NT2/D1 (cell line): Measurements from ENCODE around the gene BSN.

Experiments
- DNase-seq: peaks from one replicate; pipeline ENCODE4 v3.0.0-alpha.2; 2011; ENCODE audit warnings: low read depth, low spot score
- H3K27me3 ChIP-seq: 2 replicates; pipeline ENCODE4 v1.6.0; 2011; ENCODE audit warnings: mild to moderate bottlenecking; ENCODE audit not compliant: insufficient read length, insufficient read depth
- H3K36me3 ChIP-seq: 2 replicates; pipeline ENCODE4 v1.6.1; 2011; ENCODE audit warnings: mild to moderate bottlenecking, low read length, mixed read lengths; ENCODE audit not compliant: insufficient read depth, insufficient read length
- H3K4me1 ChIP-seq: 2 replicates; pipeline ENCODE4 v1.5.1; 2011; ENCODE audit not compliant: insufficient read depth, insufficient read length
- H3K4me3 ChIP-seq: 2 replicates; pipeline ENCODE4 v1.5.1; 2011; ENCODE audit warnings: low read depth; ENCODE audit not compliant: insufficient read length
- H3K9ac ChIP-seq: 2 replicates; pipeline ENCODE4 v1.6.0; 2011; ENCODE audit warnings: low read depth; ENCODE audit not compliant: insufficient read length
- H3K9me3 ChIP-seq: 2 replicates; pipeline ENCODE4 v1.5.1; 2011; ENCODE audit warnings: mild to moderate bottlenecking, low read length; ENCODE audit not compliant: insufficient read depth
- SUZ12 ChIP-seq: IDR thresholded peaks from 2 replicates; pipeline ENCODE4 v1.6.1; 2011; ENCODE audit not compliant: insufficient read length, insufficient read depth; ENCODE audit errors: extremely low read depth
- YY1 ChIP-seq: IDR thresholded peaks from 2 replicates; pipeline ENCODE4 v1.6.1; 2011; ENCODE audit not compliant: insufficient read length, insufficient read depth
- ZNF274 ChIP-seq: IDR thresholded peaks from 2 replicates; pipeline ENCODE4 v1.6.1; 2011; ENCODE audit warnings: mild to moderate bottlenecking, low read depth, low read length

BSN gene

GRCh38 chr3:49606427-49606826, 52.1 kb downstream of the BSN start:
- Histone ChIP-seq H3K4me1 (no peaks in the 10 kb centered on the region), H3K9ac (no peak overlapping the region), H3K4me3 (no peak overlapping the region)

DNA sequence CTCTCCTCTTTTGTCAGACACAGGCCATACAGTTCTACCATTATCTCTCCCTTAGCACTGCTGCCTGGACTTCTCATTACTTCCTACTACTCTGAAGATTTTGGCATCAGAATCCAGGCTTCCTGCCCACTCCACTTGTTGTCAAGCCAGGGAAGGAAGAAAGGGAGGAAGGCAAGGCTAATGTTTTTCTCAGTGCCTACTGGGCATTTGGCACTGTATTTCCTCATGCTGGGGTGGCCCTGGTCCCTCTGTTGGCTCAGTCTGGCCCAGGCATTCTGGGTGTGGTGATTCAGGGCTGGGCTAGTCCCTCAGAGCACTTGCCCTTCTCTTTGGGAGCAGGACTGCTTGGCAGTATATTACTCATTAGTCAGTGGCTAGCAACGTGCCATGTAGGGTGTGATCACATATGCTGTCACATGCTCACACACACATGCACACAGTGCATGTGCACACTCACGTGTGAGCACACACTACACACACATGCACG, 52.9 kb downstream of the BSN start:
- Histone ChIP-seq H3K9ac (no peak overlapping the region), H3K4me3 (no peak overlapping the region), H3K36me3 (no peaks in the 10 kb centered on the region), H3K27me3 (no peaks in the 10 kb centered on the region), H3K4me1 (no peaks in the 10 kb centered on the region), H3K9me3 (no peaks in the 10 kb centered on the region)
- TF ChIP-seq SUZ12 (no peak), ZNF274 (no peak), YY1 (no peak)
- no peak for DNase-seq

More at GRCh38 chr3:49606427-49606826, 52.1 kb downstream of the BSN start:
- Histone ChIP-seq H3K9me3 (no peaks in the 10 kb centered on the region), H3K27me3 (no peaks in the 10 kb centered on the region), H3K36me3 (no peaks in the 10 kb centered on the region)
- TF ChIP-seq YY1 (no peak), ZNF274 (no peak), SUZ12 (no peak)
- no peak for DNase-seq

DNA sequence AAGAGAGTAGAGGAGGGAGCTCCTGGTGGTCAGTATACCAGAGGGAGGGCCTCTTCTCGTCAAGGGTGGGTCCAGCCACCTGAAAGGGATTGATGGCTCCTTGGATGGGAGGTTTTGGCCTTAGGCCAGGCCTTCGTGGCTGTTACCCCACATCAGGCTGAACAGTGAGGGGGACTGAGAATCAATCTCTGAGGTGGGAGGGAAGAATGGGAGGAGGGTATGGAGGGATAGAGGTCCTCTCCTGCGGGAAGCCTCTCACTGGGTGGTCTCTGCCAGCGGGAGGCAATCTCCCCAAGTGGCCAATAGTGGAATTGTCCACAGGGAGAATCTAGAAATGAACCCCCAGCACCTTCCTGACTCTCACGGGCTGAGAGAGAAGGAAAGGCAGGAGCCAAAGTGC, 53.5 kb downstream of the BSN start:
- no peak for TF ChIP-seq YY1
- no peak for TF ChIP-seq ZNF274
- TF ChIP-seq SUZ12 = no peak
- Histone ChIP-seq H3K36me3 (no peaks in the 10 kb centered on the region), H3K27me3 (no peaks in the 10 kb centered on the region), H3K9ac (no peak overlapping the region), H3K4me3 (no peak overlapping the region), H3K4me1 (no peaks in the 10 kb centered on the region), H3K9me3 (no peaks in the 10 kb centered on the region)
- no peak for DNase-seq

DNA sequence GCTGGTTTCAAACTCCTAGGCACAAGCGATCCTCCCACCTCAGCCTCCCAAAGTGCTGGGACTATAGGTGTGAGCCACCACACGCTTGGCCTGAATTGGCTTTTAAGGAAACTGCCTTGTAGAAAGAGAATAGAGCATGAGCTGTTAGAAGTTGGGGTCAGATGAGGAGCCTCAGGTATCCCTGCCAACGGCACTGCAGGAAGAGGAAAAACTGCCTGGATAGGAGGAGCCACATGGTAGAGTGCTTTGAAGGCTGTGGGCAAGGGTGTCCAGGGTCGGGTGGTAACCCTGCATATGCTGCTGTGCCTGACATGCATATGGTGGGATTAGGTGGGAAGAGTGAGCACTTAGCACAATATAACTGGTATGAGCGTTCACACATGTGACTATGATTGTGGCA, 55.0 kb downstream of the BSN start:
- H3K9ac ChIP-seq = no peak overlapping the region
- TF ChIP-seq ZNF274 (no peak), YY1 (no peak), SUZ12 (no peak)
- DNase-seq = no peak
- no peaks in the 10 kb centered on the region for H3K36me3 ChIP-seq
- H3K4me1 ChIP-seq = no peaks in the 10 kb centered on the region
- no peak overlapping the region for H3K4me3 ChIP-seq
- H3K27me3 ChIP-seq = no peaks in the 10 kb centered on the region
- no peaks in the 10 kb centered on the region for H3K9me3 ChIP-seq

DNA sequence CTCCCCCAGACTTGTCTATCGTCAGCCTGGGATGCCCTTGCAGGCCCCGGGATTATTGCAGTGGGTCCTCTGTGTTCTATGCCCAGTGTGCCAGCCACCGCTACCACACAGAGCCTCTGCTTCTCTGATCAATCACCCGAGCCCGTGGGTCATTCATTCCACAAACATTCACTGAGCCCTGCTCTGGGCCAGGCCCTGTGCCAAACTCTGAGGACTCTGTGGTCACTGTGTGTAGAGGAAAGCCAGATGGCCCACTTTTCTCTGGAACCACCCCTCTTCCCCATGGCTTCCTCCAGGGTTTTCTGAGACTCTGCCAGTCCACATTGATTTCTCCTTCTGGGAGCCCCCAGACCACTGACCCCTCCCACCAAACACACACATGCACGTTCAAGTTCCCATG, 55.5 kb downstream of the BSN start:
- no peak for DNase-seq
- TF ChIP-seq SUZ12 = no peak
- no peak for TF ChIP-seq ZNF274
- no peak for TF ChIP-seq YY1

DNA sequence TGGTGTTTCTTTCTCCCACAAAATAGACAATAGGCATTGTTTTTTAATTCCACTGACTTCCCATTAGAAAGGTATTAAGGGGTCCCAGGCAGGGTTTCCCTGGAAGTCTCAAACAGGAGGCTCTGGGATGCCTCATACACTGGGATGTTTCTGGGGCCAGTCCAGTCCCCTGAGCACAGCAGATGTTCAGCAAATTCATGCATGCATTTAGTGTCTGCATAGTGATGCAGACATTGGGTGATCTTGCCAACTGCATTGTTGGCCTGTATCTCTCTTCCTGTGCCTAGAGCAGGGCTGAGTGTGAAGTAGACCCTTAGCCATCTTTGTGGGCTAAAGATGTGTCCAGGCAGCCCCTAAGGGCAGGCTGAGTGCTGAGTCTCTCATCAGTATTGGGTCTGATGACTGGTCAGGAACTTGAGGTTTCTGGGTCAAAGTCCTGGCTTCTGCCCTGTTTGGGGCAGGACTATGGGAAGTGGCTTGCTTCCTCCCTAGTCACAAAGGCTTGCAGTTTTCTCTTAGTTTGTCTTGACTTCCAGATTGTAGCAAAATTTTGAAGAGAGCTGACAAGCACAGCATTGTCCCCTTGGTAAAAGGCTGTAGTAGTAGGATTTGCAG, 56.5 kb downstream of the BSN start:
- Histone ChIP-seq H3K36me3 (no peaks in the 10 kb centered on the region), H3K9ac (no peak overlapping the region), H3K4me1 (no peaks in the 10 kb centered on the region), H3K9me3 (no peaks in the 10 kb centered on the region), H3K4me3 (no peak overlapping the region), H3K27me3 (no peaks in the 10 kb centered on the region)
- no peak for DNase-seq
- no peak for TF ChIP-seq YY1

More for the DNA sequence above, 55.5 kb downstream of the BSN start:
- Histone ChIP-seq H3K36me3 (no peaks in the 10 kb centered on the region), H3K27me3 (no peaks in the 10 kb centered on the region), H3K9me3 (no peaks in the 10 kb centered on the region), H3K4me3 (no peak overlapping the region), H3K9ac (no peak overlapping the region), H3K4me1 (no peaks in the 10 kb centered on the region)

DNA sequence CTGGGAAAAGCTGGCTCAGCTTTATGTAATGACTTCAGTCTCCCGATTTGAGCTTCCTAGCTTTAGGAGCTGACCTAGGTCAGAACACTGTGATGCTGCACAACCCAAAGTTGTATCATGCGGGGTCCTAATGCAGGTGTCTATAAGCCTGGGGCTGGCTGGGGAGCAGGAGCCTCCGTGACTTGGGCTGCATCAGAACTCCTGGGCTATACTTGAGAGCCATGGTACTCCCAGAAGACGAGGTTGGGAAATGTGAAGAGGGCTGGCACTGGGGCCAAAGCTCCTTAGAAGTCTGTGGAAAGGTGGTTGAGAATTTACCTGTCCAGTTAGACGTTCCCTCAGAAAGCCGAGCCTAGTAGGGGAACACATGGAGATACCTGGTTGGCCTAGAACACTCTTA, 57.0 kb downstream of the BSN start:
- no peaks in the 10 kb centered on the region for H3K36me3 ChIP-seq

DNA sequence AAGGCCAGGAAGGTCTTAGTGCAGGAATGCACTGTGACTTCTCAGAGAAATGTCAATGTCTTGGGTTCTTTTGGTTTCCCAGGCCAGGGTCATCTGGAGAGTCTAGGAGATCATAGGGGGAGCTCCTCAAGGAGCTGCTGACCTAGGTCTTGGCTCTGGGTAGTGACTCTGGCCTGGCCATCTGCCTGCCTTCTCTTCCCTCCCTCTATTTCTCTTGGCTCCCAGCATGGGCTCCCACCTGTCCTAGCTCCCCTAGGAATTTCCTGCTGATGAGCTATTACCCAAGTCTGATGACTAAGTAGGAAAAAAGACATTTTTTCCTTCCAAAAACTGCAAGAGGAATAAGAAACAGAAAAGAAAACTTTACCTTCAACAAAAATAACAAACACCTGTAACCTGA, 57.4 kb downstream of the BSN start:
- Histone ChIP-seq H3K9ac (no peak overlapping the region), H3K4me3 (no peak overlapping the region), H3K36me3 (no peaks in the 10 kb centered on the region), H3K4me1 (peaks cover 7% of the 10 kb centered on the region), H3K9me3 (no peaks in the 10 kb centered on the region), H3K27me3 (no peaks in the 10 kb centered on the region)
- no peak for TF ChIP-seq ZNF274
- no peak for TF ChIP-seq YY1
- TF ChIP-seq SUZ12 = no peak
- DNase-seq = no peak

More for the DNA sequence above, 57.0 kb downstream of the BSN start:
- TF ChIP-seq YY1 (no peak), SUZ12 (no peak), ZNF274 (no peak)
- DNase-seq = no peak
- H3K4me3 ChIP-seq = no peak overlapping the region
- H3K9ac ChIP-seq = no peak overlapping the region
- H3K9me3 ChIP-seq = no peaks in the 10 kb centered on the region
- H3K27me3 ChIP-seq = no peaks in the 10 kb centered on the region
- peaks cover 2% of the 10 kb centered on the region for H3K4me1 ChIP-seq
